ENCODE measurements around the gene ACKR4. TPM values are rescaled to one million over a fixed set of nuclear protein-coding genes. Genes with fewer than 3 reads are reported as not detected.

ACKR4 gene
- total RNA-seq, 4 donors from 2014 or later: 1.8 to 8.9 (median 2.6) TPM

DNA sequence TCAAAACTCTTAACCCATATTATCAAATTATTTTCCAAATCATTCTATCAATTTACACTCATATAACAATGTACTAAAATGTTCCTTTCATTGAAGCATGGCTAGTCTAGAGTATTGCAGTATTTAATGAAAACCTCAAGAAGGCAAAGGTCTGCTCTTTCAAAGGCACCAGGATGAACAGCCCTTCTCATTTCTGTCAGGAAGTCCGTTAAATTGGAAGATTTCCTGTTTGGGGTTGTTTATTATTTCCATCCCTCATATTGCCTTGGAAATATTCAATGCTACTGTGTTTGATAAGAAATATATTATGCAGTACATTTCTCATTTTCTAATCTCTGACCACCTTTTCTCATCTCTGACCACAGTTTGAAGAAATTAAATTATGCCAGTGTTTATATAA lies 25.1 kb downstream of the ACKR4 start:
- Histone ChIP-seq H3K27me3 (no peaks in the 10 kb centered on the region), H3K4me1 (peaks cover 12% of the 10 kb centered on the region), H3K4me3 (no peak overlapping the region), H3K9me3 (no peaks in the 10 kb centered on the region), H3K27ac (no peak overlapping the region), H3K36me3 (peaks cover 18% of the 10 kb centered on the region)
- DNase-seq (ENCODE audit: low spot score in 2 of 2): no peak
- 58% methylated on average over 1 of the region's 1 CpG for WGBS
- TF ChIP-seq CTCF (IDR thresholded peaks at IDR 0.05) (no peak), POLR2AphosphoS5 (IDR thresholded peaks at IDR 0.05) (no peak), EP300 (IDR thresholded peaks at IDR 0.05) (no peak), POLR2A (IDR thresholded peaks at IDR 0.05) (no peak)

DNA sequence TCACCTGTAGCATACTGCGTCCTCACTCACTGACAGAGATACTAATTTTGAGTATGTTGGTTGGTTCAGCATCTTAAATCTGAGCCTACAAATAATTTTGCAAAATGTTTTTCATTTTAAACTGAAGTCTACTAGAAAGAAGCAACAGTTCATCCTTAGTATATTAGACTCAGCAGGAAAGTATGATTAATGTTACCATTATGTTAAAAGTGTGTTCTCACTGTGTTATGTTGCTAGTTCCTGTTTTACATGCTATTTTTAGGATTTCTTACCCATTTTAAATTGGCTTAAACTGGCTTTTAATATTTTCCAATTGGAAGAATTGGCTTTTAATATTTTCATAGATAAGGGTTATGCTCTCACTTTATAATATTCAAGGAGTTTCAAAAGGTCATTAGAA lies 25.7 kb downstream of the ACKR4 start:
- Histone ChIP-seq H3K9me3 (no peaks in the 10 kb centered on the region), H3K27ac (no peak overlapping the region), H3K36me3 (peaks cover 18% of the 10 kb centered on the region), H3K4me3 (no peak overlapping the region), H3K27me3 (no peaks in the 10 kb centered on the region), H3K4me1 (peaks cover 12% of the 10 kb centered on the region)
- TF ChIP-seq EP300 (IDR thresholded peaks at IDR 0.05) (no peak), POLR2AphosphoS5 (IDR thresholded peaks at IDR 0.05) (no peak), CTCF (IDR thresholded peaks at IDR 0.05) (no peak), POLR2A (IDR thresholded peaks at IDR 0.05) (no peak)
- DNase-seq (ENCODE audit: low spot score in 2 of 2): no peak
- 92% methylated on average over 1 of the region's 1 CpG for WGBS

DNA sequence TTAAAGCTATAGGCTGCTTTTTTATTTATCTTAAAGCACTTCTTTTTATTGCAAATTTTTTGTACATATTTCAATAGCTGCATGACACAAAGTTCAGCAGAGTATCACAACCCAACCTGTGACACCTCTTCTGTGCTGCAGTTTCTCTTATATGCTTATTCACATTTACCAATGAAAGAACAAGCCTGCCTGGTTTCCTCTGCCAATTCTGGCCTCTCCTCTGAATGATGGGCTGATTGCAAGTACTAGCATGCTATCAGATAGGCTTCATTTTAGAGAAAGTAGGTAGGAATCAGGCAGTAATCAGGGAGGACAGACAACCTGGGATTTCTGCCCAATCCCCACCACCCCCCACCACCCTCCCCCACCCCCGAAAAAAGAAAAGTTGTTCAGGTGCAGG lies 26.6 kb downstream of the ACKR4 start:
- Histone ChIP-seq H3K4me1 (peaks cover 12% of the 10 kb centered on the region), H3K4me3 (no peak overlapping the region), H3K27me3 (no peaks in the 10 kb centered on the region), H3K36me3 (peaks cover 18% of the 10 kb centered on the region), H3K9me3 (no peaks in the 10 kb centered on the region), H3K27ac (no peak overlapping the region)
- DNase-seq (ENCODE audit: low spot score in 2 of 2): no peak
- 75% methylated on average over 1 of the region's 1 CpG for WGBS
- TF ChIP-seq POLR2AphosphoS5 (IDR thresholded peaks at IDR 0.05) (no peak), EP300 (IDR thresholded peaks at IDR 0.05) (no peak)

DNA sequence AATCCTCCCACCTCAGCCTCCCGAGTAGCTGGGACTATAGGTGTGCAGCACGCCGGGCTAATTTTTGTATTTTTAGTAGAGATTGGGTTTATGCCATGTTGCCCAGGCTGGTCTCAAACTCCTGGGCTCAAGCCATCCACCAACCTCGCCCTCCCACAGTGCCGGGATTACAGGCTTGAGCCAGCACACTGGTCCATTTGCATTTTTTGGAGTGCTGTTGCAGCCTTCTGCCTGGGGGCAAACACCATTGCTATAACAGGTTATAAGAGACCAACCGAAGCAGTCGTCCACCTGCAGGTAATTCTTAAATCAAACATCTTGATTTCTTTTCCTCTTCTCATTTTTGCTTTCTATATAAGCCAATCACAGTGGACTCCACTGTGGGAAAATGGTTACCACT lies 27.7 kb downstream of the ACKR4 start:
- Histone ChIP-seq H3K4me3 (no peak overlapping the region), H3K27ac (no peak overlapping the region), H3K27me3 (no peaks in the 10 kb centered on the region), H3K36me3 (peaks cover 18% of the 10 kb centered on the region), H3K9me3 (no peaks in the 10 kb centered on the region), H3K4me1 (peaks cover 12% of the 10 kb centered on the region)
- no peak for DNase-seq (ENCODE audit: low spot score in 2 of 2)
- 84% methylated on average over 7 of the region's 7 CpGs for WGBS
- TF ChIP-seq POLR2A (IDR thresholded peaks at IDR 0.05) (no peak), EP300 (IDR thresholded peaks at IDR 0.05) (no peak), POLR2AphosphoS5 (IDR thresholded peaks at IDR 0.05) (no peak), CTCF (IDR thresholded peaks at IDR 0.05) (no peak)

- Histone ChIP-seq H3K4me1 (peaks cover 12% of the 10 kb centered on the region), H3K27ac (no peak overlapping the region), H3K9me3 (no peaks in the 10 kb centered on the region), H3K4me3 (no peak overlapping the region), H3K27me3 (no peaks in the 10 kb centered on the region), H3K36me3 (peaks cover 19% of the 10 kb centered on the region)
- TF ChIP-seq POLR2AphosphoS5 (IDR thresholded peaks at IDR 0.05): no peak
- DNase-seq (ENCODE audit: low spot score in 2 of 2): no peak
- WGBS: 100% methylated on average over 1 of the region's 1 CpG
Observed at GRCh38 chr3:132625613-132626012, 28.5 kb downstream of the ACKR4 start.

- TF ChIP-seq CTCF (IDR thresholded peaks at IDR 0.05) (no peak), POLR2A (IDR thresholded peaks at IDR 0.05) (no peak), POLR2AphosphoS5 (IDR thresholded peaks at IDR 0.05) (no peak), EP300 (IDR thresholded peaks at IDR 0.05) (no peak)
- no peak overlapping the region for H3K27ac ChIP-seq
- peaks cover 12% of the 10 kb centered on the region for H3K4me1 ChIP-seq
- peaks cover 20% of the 10 kb centered on the region for H3K36me3 ChIP-seq
- 94% methylated on average over 6 of the region's 6 CpGs for WGBS
- H3K27me3 ChIP-seq: no peaks in the 10 kb centered on the region
- no peak for DNase-seq (ENCODE audit: low spot score in 2 of 2)
- no peaks in the 10 kb centered on the region for H3K9me3 ChIP-seq
- H3K4me3 ChIP-seq: no peak overlapping the region
Observed at GRCh38 chr3:132626955-132627354, 29.9 kb downstream of the ACKR4 start.

All from suprapubic skin (tissue), 4 donors.